H1 (cell line): Measurements from ENCODE around the gene TTC28.

Source experiments
- BACH1 ChIP-seq: IDR thresholded peaks from 2 replicates; pipeline ENCODE4 v1.6.1; 2012; ENCODE audit warnings: low read length, improper control_type of control experiment
- CHD1 ChIP-seq: IDR thresholded peaks from 2 replicates; pipeline ENCODE4 v1.6.1; 2012; ENCODE audit warnings: low read depth, low read length, improper control_type of control experiment
- CREB1 ChIP-seq: IDR thresholded peaks from 2 replicates; pipeline ENCODE4 v1.6.1; 2012; ENCODE audit warnings: inconsistent platforms
- EZH2 ChIP-seq: fragments of 200-600 bp; sonication (generic); IDR thresholded peaks from 2 replicates; pipeline ENCODE4 v1.7.1; 2012; ENCODE audit warnings: low read depth, mild to moderate bottlenecking, moderate library complexity, low read length, inconsistent platforms; ENCODE audit not compliant: severe bottlenecking
- KDM1A ChIP-seq: fragments of 200-600, 300-600 bp; sonication (generic); IDR thresholded peaks from 2 replicates; pipeline ENCODE4 v1.7.1; 2016; ENCODE audit warnings: mild to moderate bottlenecking, low read length, borderline replicate concordance
- MAFK ChIP-seq: IDR thresholded peaks from 2 replicates; pipeline ENCODE4 v1.6.1; 2012; ENCODE audit warnings: low read depth, mild to moderate bottlenecking, improper control_type of control experiment, low read length
- POLR2A ChIP-seq, 2 experiments: IDR thresholded peaks; 1 replicate in 1 of 2; 2 replicates in 1 of 2; pipeline ENCODE4 v1.6.1; 2011; ENCODE audit warnings: low read depth in 2 of 2, low read length in 2 of 2, mild to moderate bottlenecking in 2 of 2; ENCODE audit errors: control extremely low read depth in 1 of 2
- RFX5 ChIP-seq: IDR thresholded peaks from 2 replicates; pipeline ENCODE4 v1.6.1; 2011; ENCODE audit warnings: low read depth, low read length, improper control_type of control experiment, borderline replicate concordance
- SP1 ChIP-seq: IDR thresholded peaks from 2 replicates; pipeline ENCODE4 v1.6.1; 2011; ENCODE audit warnings: low read depth, low read length
- SRF ChIP-seq: IDR thresholded peaks from 2 replicates; pipeline ENCODE4 v1.6.1; 2011; ENCODE audit warnings: mild to moderate bottlenecking, low read depth, low read length, moderate library complexity
- TF ChIP-seq, protein P1 (sequence below), 3 experiments: IDR thresholded peaks; 1 replicate in 2 of 3; 2 replicates in 1 of 3; pipeline versions ENCODE4 v1.5.1 to v1.6.1; 2011; ENCODE audit warnings: low read length in 3 of 3, mild to moderate bottlenecking in 3 of 3, inconsistent platforms in 2 of 3, low read depth in 1 of 3, moderate library complexity in 1 of 3; ENCODE audit not compliant: insufficient read depth in 1 of 3; ENCODE audit errors: control extremely low read depth in 1 of 3

DNA sequence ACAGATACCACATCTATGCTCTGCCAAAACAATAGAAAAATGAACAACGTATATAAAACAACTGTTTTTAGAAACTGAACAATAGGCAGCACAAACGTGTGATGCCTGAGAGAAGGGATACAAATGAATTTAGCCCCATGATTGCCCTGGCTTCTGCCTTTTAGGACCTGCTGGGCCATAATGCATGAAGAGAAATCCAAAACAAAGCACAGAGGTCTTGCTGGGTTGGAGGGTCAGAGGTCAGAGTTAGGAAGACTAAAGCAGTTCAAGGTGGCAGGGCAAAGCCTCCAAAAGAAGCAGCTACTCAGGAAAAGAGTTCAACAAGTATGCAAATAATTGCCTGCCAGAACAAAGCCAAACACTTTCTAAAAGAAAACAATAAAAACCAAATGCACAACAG, 138.5 kb downstream of the TTC28 start:
- TF ChIP-seq, protein P1, sequence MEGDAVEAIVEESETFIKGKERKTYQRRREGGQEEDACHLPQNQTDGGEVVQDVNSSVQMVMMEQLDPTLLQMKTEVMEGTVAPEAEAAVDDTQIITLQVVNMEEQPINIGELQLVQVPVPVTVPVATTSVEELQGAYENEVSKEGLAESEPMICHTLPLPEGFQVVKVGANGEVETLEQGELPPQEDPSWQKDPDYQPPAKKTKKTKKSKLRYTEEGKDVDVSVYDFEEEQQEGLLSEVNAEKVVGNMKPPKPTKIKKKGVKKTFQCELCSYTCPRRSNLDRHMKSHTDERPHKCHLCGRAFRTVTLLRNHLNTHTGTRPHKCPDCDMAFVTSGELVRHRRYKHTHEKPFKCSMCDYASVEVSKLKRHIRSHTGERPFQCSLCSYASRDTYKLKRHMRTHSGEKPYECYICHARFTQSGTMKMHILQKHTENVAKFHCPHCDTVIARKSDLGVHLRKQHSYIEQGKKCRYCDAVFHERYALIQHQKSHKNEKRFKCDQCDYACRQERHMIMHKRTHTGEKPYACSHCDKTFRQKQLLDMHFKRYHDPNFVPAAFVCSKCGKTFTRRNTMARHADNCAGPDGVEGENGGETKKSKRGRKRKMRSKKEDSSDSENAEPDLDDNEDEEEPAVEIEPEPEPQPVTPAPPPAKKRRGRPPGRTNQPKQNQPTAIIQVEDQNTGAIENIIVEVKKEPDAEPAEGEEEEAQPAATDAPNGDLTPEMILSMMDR (IDR thresholded peaks at IDR 0.05; ENCODE audit: control extremely low read depth in 1 of 3, insufficient read depth in 1 of 3, low read depth in 1 of 3, low read length in 3 of 3): no peak
- TF ChIP-seq KDM1A (no peak), CREB1 (no peak), SP1 (no peak), RFX5 (no peak), POLR2A (IDR thresholded peaks at IDR 0.05; ENCODE audit: control extremely low read depth in 1 of 2, low read depth in 2 of 2, low read length in 2 of 2) (no peak), EZH2 (no peak), SRF (no peak), BACH1 (no peak), MAFK (no peak), CHD1 (no peak)
